Ovary (tissue), 3 donors: ENCODE data around the gene CGB5.

Experiments used
- CTCF ChIP-seq, 3 donors: fragments of 450-650 bp in 2 of 3; fragments of 200-600 bp in 1 of 3; IDR thresholded peaks; one replicate each; pipeline versions ENCODE4 v1.5.1 to v1.8.0; 2016 to 2022; ENCODE audit warnings: antibody characterized with exemption in 3 of 3, mild to moderate bottlenecking in 1 of 3
- EP300 ChIP-seq: sonication (generic); formaldehyde crosslinking; IDR thresholded peaks from one replicate; pipeline ENCODE4 v1.6.1; 2017; ENCODE audit warnings: antibody characterized with exemption
- POLR2A ChIP-seq: fragments of 450-650 bp; IDR thresholded peaks from one replicate; pipeline ENCODE4 v1.6.1; 2017; ENCODE audit warnings: antibody characterized with exemption, mild to moderate bottlenecking, moderate library complexity
- donor health status: DM: no; HTN: no; CAD: no.

- TF ChIP-seq CTCF (IDR thresholded peaks at IDR 0.05): peak in 1 of 3 donors; percentile 8
- no peak for TF ChIP-seq EP300
- no peak for TF ChIP-seq POLR2A
Observed at GRCh38 chr19:48999481-49000325, 43.9 kb upstream of the CGB5 start.
